ENCODE measurements around the gene NKX6-1.

- TF ChIP-seq CTCF (IDR thresholded peaks at IDR 0.05; ENCODE audit: extremely low read depth in 1 of 2, insufficient read depth in 1 of 2, low read depth in 1 of 2, low read length in 2 of 2) = no peak
- TF ChIP-seq POLR2A (IDR thresholded peaks at IDR 0.05; ENCODE audit: low read depth, low read length) = no peak
- TF ChIP-seq MAX (IDR thresholded peaks at IDR 0.05; ENCODE audit: insufficient read depth, insufficient read length) = no peak
- TF ChIP-seq MYC (IDR thresholded peaks at IDR 0.05; ENCODE audit: low read depth, low read length) = no peak
- TF ChIP-seq EZH2 (IDR thresholded peaks at IDR 0.05; ENCODE audit: borderline replicate concordance, low read depth, low read length, severe bottlenecking) = peak; percentile 92
- no peak for TF ChIP-seq JUN (IDR thresholded peaks at IDR 0.05; ENCODE audit: borderline replicate concordance, insufficient read depth, insufficient read length, low read depth)
- TF ChIP-seq POLR2AphosphoS5 (IDR thresholded peaks at IDR 0.05; ENCODE audit: insufficient read depth, low read depth, low read length) = no peak
Observed at GRCh38 chr4:84502955-84503373, 3.9 kb upstream of the NKX6-1 start.

All from endothelial cell of umbilical vein (primary cell).